HG03432 (cell line): ENCODE data around the gene TUBA1A.
"Not testable (repeated sequence)": the region's sequence is repeated elsewhere in the genome, so short reads cannot be mapped to it uniquely, and the experiment has no call there.

Source experiments
- ATAC-seq: cut with Tn5 transposase; IDR thresholded peaks from one replicate; pipeline ENCODE4 v1.9.1; 2021; ENCODE audit warnings: mild to moderate bottlenecking, moderate library complexity; ENCODE audit not compliant: unreplicated experiment

The TUBA1A gene

GRCh38 chr12:49201595-49202295, 12.9 kb upstream of the TUBA1A start:
- no peak for ATAC-seq

GRCh38 chr12:49200919-49201594, 12.2 kb upstream of the TUBA1A start:
- no peak for ATAC-seq

- no peak for ATAC-seq
Observed at GRCh38 chr12:49198431-49199155, 9.7 kb upstream of the TUBA1A start.

GRCh38 chr12:49197256-49197655, 8.4 kb upstream of the TUBA1A start:
- no peak for ATAC-seq

GRCh38 chr12:49195736-49196135, 6.9 kb upstream of the TUBA1A start:
- ATAC-seq, result no peak

GRCh38 chr12:49193746-49194145, 4.9 kb upstream of the TUBA1A start:
- ATAC-seq, result not testable (repeated sequence)

- not testable (repeated sequence) for ATAC-seq
Observed at GRCh38 chr12:49191498-49191897, 2.6 kb upstream of the TUBA1A start.

GRCh38 chr12:49190974-49191373, 2.1 kb upstream of the TUBA1A start:
- no peak for ATAC-seq

- ATAC-seq, result no peak
Observed at GRCh38 chr12:49189731-49190716, 1.1 kb upstream of the TUBA1A start.

GRCh38 chr12:49188201-49188915, 522 bp downstream of the TUBA1A start:
- peak; percentile 48 for ATAC-seq

- ATAC-seq, result no peak
Observed at GRCh38 chr12:49187184-49187583, 1.7 kb downstream of the TUBA1A start.

GRCh38 chr12:49186307-49186706, 2.6 kb downstream of the TUBA1A start:
- ATAC-seq, result not testable (repeated sequence)

- ATAC-seq, result not testable (repeated sequence)
Observed at GRCh38 chr12:49184697-49185096, 4.2 kb downstream of the TUBA1A start.

- not testable (repeated sequence) for ATAC-seq
Observed at GRCh38 chr12:49183214-49183950, 5.5 kb downstream of the TUBA1A start.

GRCh38 chr12:49174218-49174617, 14.7 kb downstream of the TUBA1A start:
- no peak for ATAC-seq

- no peak for ATAC-seq
Observed at GRCh38 chr12:49170924-49171323, 18.0 kb downstream of the TUBA1A start.

- no peak for ATAC-seq
Observed at GRCh38 chr12:49165114-49165513, 23.8 kb downstream of the TUBA1A start.

GRCh38 chr12:49161901-49162300, 27.0 kb downstream of the TUBA1A start:
- not testable (repeated sequence) for ATAC-seq

GRCh38 chr12:49161092-49161795, 27.6 kb downstream of the TUBA1A start:
- no peak for ATAC-seq
